ENCODE measurements around the gene LDLRAD4. TPM values are rescaled to one million over a fixed set of nuclear protein-coding genes. Genes with fewer than 3 reads are reported as not detected.
A peak's percentile ranks its signal among the peaks of the same experiment; 100 is the strongest.

The LDLRAD4 gene
- total and polyA plus RNA-seq, 2 donors (not counting 1 experiment from before 2014, with no cell fraction given), result 13.9 to 35.7 TPM

GRCh38 chr18:13312515-13312914 is 94.0 kb downstream of the LDLRAD4 start:
- no peak overlapping the region for H3K27ac Mint-ChIP-seq
- no peaks in the 10 kb centered on the region for H4K20me1 ChIP-seq (ENCODE audit: control insufficient read depth, insufficient read depth, low read length, poor library complexity, severe bottlenecking)
- DNase-seq (no peak), ATAC-seq (ENCODE audit: low read depth) (no peak)
- no peaks in the 10 kb centered on the region for H3K27me3 ChIP-seq (replicated peaks in 1 of 4; ENCODE audit: control extremely low read depth in 1 of 4, control insufficient read depth in 3 of 4, insufficient read depth in 4 of 4, low read length in 3 of 4)
- no peaks in the 10 kb centered on the region for H3K79me2 ChIP-seq (ENCODE audit: control insufficient read depth, insufficient read depth, low read length)
- peaks cover 10% of the 10 kb centered on the region for H3K9me3 Mint-ChIP-seq (ENCODE audit: insufficient read depth)
- H3K4me3 ChIP-seq (ENCODE audit: control extremely low read depth in 1 of 5, extremely low read depth in 1 of 5, insufficient read depth in 1 of 5, low read depth in 2 of 5, low read length in 4 of 5), result no peak overlapping the region
- CTCF ChIA-PET, result no interaction called here
- peaks cover 0 to 15% (median 11%) of the 10 kb centered on the region in 3 donors for H3K9me3 ChIP-seq (ENCODE audit: control extremely low read depth in 1 of 3, control insufficient read depth in 2 of 3, insufficient read depth in 1 of 3, low read length in 2 of 3)
- no peak overlapping the region for H2AFZ ChIP-seq (ENCODE audit: insufficient read depth, low read depth, low read length, poor library complexity, severe bottlenecking)
- H3K4me2 ChIP-seq (replicated peaks; ENCODE audit: low read depth, low read length, poor library complexity, severe bottlenecking), result no peak overlapping the region
- peaks cover 13% of the 10 kb centered on the region for H3K27me3 Mint-ChIP-seq
- H3K36me3 ChIP-seq (replicated peaks in 1 of 2; ENCODE audit: control extremely low read depth in 1 of 2, control insufficient read depth in 1 of 2, extremely low read depth in 1 of 2, insufficient read depth in 2 of 2, low read length in 1 of 2), result no peaks in the 10 kb centered on the region
- intact Hi-C loops (cut with micrococcal nuclease), result no loop called here
- no peak overlapping the region for H3K27ac ChIP-seq (ENCODE audit: low read length in 2 of 2)
- H3K4me3 Mint-ChIP-seq, result no peak overlapping the region
- no peaks in the 10 kb centered on the region for H3K4me1 Mint-ChIP-seq
- POLR2A ChIA-PET, result no interaction called here
- WGBS (ENCODE audit: insufficient coverage), result no CpG with 5 or more reads among the region's 4 CpGs
- H3K4me1 ChIP-seq (ENCODE audit: control insufficient read depth in 2 of 2, insufficient read depth in 2 of 2, low read length in 2 of 2), result no peaks in the 10 kb centered on the region
- no peak overlapping the region for H3K9ac ChIP-seq (ENCODE audit: low read length)
- no peak for TF ChIP-seq CTCF (IDR thresholded peaks at IDR 0.05)
- TF ChIP-seq EZH2 (IDR thresholded peaks at IDR 0.05; ENCODE audit: borderline replicate concordance, insufficient read depth, low read depth, low read length, poor library complexity, severe bottlenecking), result no peak

GRCh38 chr18:13313006-13313686 is 94.6 kb downstream of the LDLRAD4 start:
- WGBS (ENCODE audit: insufficient coverage), result 44% methylated on average over 13 of the region's 19 CpGs
- peaks cover 0 to 15% (median 11%) of the 10 kb centered on the region in 3 donors for H3K9me3 ChIP-seq (ENCODE audit: control extremely low read depth in 1 of 3, control insufficient read depth in 2 of 3, insufficient read depth in 1 of 3, low read length in 2 of 3)
- DNase-seq (no peak), ATAC-seq (ENCODE audit: low read depth) (no peak)
- H3K27me3 ChIP-seq (replicated peaks in 1 of 4; ENCODE audit: control extremely low read depth in 1 of 4, control insufficient read depth in 3 of 4, insufficient read depth in 4 of 4, low read length in 3 of 4), result no peaks in the 10 kb centered on the region
- peaks cover 13% of the 10 kb centered on the region for H3K27me3 Mint-ChIP-seq
- no peaks in the 10 kb centered on the region for H3K4me1 ChIP-seq (ENCODE audit: control insufficient read depth in 2 of 2, insufficient read depth in 2 of 2, low read length in 2 of 2)
- no peak overlapping the region for H3K27ac ChIP-seq (ENCODE audit: low read length in 2 of 2)
- H2AFZ ChIP-seq (ENCODE audit: insufficient read depth, low read depth, low read length, poor library complexity, severe bottlenecking), result peak overlapping the region; percentile 37
- H4K20me1 ChIP-seq (ENCODE audit: control insufficient read depth, insufficient read depth, low read length, poor library complexity, severe bottlenecking), result no peaks in the 10 kb centered on the region
- H3K4me2 ChIP-seq (replicated peaks; ENCODE audit: low read depth, low read length, poor library complexity, severe bottlenecking), result no peak overlapping the region
- H3K36me3 ChIP-seq (replicated peaks in 1 of 2; ENCODE audit: control extremely low read depth in 1 of 2, control insufficient read depth in 1 of 2, extremely low read depth in 1 of 2, insufficient read depth in 2 of 2, low read length in 1 of 2), result no peaks in the 10 kb centered on the region
- H3K4me3 ChIP-seq (ENCODE audit: control extremely low read depth in 1 of 5, extremely low read depth in 1 of 5, insufficient read depth in 1 of 5, low read depth in 2 of 5, low read length in 4 of 5), result no peak overlapping the region
- intact Hi-C loops (cut with micrococcal nuclease), result no loop called here
- ChIA-PET POLR2A (no interaction called here), CTCF (no interaction called here)
- H3K79me2 ChIP-seq (ENCODE audit: control insufficient read depth, insufficient read depth, low read length), result no peaks in the 10 kb centered on the region
- no peak overlapping the region for H3K27ac Mint-ChIP-seq
- no peak overlapping the region for H3K4me3 Mint-ChIP-seq
- H3K4me1 Mint-ChIP-seq, result no peaks in the 10 kb centered on the region
- no peak overlapping the region for H3K9ac ChIP-seq (ENCODE audit: low read length)
- peaks cover 10% of the 10 kb centered on the region for H3K9me3 Mint-ChIP-seq (ENCODE audit: insufficient read depth)
- no peak for TF ChIP-seq EZH2 (IDR thresholded peaks at IDR 0.05; ENCODE audit: borderline replicate concordance, insufficient read depth, low read depth, low read length, poor library complexity, severe bottlenecking)
- TF ChIP-seq CTCF (IDR thresholded peaks at IDR 0.05), result no peak
